Sigmoid colon (tissue), 7 donors: Measurements from ENCODE around the gene KIF4A. TPM values are rescaled to one million over a fixed set of nuclear protein-coding genes. Genes with fewer than 3 reads are reported as not detected.

ENCODE experiments used
- DNase-seq: peaks from one replicate; pipeline ENCODE4 v3.0.0-alpha.2; 2019
- H3K27ac ChIP-seq, 4 donors: fragments of 200-600 bp; sonication (generic); one replicate each; pipeline ENCODE4 v1.5.1; 2016 to 2019; ENCODE audit warnings: mild to moderate bottlenecking in 1 of 4
- H3K27me3 ChIP-seq, 3 donors: fragments of 200-600 bp; sonication (generic); one replicate each; pipeline ENCODE4 v1.5.1; 2019; ENCODE audit warnings: mild to moderate bottlenecking in 1 of 3
- H3K36me3 ChIP-seq, 4 donors: fragments of 200-600 bp; sonication (generic); one replicate each; pipeline ENCODE4 v1.5.1; 2016 to 2019
- H3K4me1 ChIP-seq, 4 donors: fragments of 200-600 bp; sonication (generic); one replicate each; pipeline ENCODE4 v1.5.1; 2017 to 2019
- H3K4me3 ChIP-seq, 4 donors: fragments of 200-600 bp; sonication (generic); one replicate each; pipeline ENCODE4 v1.5.1; 2017 to 2019; ENCODE audit warnings: mild to moderate bottlenecking in 2 of 4, moderate library complexity in 1 of 4
- H3K9me3 ChIP-seq, 4 donors: fragments of 200-600 bp in 3 of 4; sonication (generic) in 3 of 4; one replicate each; pipeline versions ENCODE4 v1.5.1 to v1.6.1; 2013 to 2019
- EP300 ChIP-seq, 4 donors: sonication (generic); formaldehyde crosslinking; IDR thresholded peaks; one replicate each; pipeline ENCODE4 v1.6.1; 2017; ENCODE audit warnings: antibody characterized with exemption in 4 of 4
- POLR2A ChIP-seq, 2 donors: fragments of 450-650 bp; IDR thresholded peaks; one replicate each; pipeline ENCODE4 v1.6.1; 2016; ENCODE audit warnings: antibody characterized with exemption in 2 of 2, mild to moderate bottlenecking in 2 of 2, moderate library complexity in 2 of 2
- POLR2AphosphoS5 ChIP-seq, 4 donors: sonication (generic); formaldehyde crosslinking; IDR thresholded peaks; one replicate each; pipeline ENCODE4 v1.6.1; 2017; ENCODE audit warnings: antibody characterized with exemption in 4 of 4
- WGBS, 2 donors: extraction: QIAGEN DNeasy Blood & Tissue Kit; methylation state at CpG; one replicate each; pipeline ENCODE4 v1.1.7; 2013; 5-methylcytosine and 5-hydroxymethylcytosine counted together
- intact Hi-C: fragments of 100-400 bp; cut with DNase I; formaldehyde crosslinking; loops from one replicate; pipeline ENCODE4 v1.15.1; 2023
- polyA plus RNA-seq, 3 donors: library from polyadenylated mRNA; stranded (reverse); fragments of 200-250 nt; gene quantifications; one replicate each; pipeline ENCODE4 v1.2.3, GENCODE V29; 2013
- total RNA-seq, 4 donors: library from RNA; depleted of rRNA; stranded (reverse); fragments of >200 nt; gene quantifications; one replicate each; pipeline ENCODE4 v1.1.0, GENCODE V29; 2016
- TF ChIP-seq, protein P1 (sequence below), 4 experiments: fragments of 450-650 bp in 3 of 4; fragments of 200-600 bp in 1 of 4; IDR thresholded peaks; one replicate each; pipeline ENCODE4 v1.5.1; 2016 to 2019; ENCODE audit warnings: antibody characterized with exemption in 4 of 4, mild to moderate bottlenecking in 3 of 4, moderate library complexity in 2 of 4
- donor health status: healthy with polysubstance abuse.
- donor health status: Bipolar disorder and iron deficiency.
- donor health status: healthy.

KIF4A gene
- total and polyA plus RNA-seq, 7 donors, result 0.16 to 5.5 (median 0.55) TPM

DNA sequence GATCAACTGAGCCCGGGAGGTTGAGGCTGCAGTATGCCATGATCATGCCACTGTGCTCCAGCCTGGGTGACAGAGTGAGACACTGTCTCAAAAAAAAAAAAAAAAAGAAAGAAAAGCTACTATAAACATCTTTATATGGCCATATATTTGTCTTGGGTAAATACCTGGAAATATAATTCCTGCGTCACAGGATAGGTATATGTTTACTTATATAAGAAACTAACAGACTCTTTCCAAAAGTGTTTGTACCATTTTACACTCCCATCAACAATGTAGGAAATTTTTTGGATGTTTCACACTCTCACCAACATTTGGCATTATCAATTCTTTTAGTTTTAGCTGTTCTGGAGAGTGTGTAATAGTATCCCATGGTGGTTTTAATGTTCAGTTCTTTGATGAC, 42.7 kb upstream of the KIF4A start:
- Histone ChIP-seq H3K4me3 (no peak overlapping the region), H3K9me3 (no peaks in the 10 kb centered on the region), H3K4me1 (no peaks in the 10 kb centered on the region), H3K27me3 (no peaks in the 10 kb centered on the region), H3K27ac (no peak overlapping the region), H3K36me3 (no peaks in the 10 kb centered on the region)
- intact Hi-C loops, result no loop called here
- DNase-seq, result no peak
- 47 to 84% methylated on average over 2 of the region's 2 CpGs for WGBS, 2 donors
- no peak for TF ChIP-seq EP300 (IDR thresholded peaks at IDR 0.05)
- no peak for TF ChIP-seq POLR2A (IDR thresholded peaks at IDR 0.05)
- no peak for TF ChIP-seq POLR2AphosphoS5 (IDR thresholded peaks at IDR 0.05)
- TF ChIP-seq, protein P1, sequence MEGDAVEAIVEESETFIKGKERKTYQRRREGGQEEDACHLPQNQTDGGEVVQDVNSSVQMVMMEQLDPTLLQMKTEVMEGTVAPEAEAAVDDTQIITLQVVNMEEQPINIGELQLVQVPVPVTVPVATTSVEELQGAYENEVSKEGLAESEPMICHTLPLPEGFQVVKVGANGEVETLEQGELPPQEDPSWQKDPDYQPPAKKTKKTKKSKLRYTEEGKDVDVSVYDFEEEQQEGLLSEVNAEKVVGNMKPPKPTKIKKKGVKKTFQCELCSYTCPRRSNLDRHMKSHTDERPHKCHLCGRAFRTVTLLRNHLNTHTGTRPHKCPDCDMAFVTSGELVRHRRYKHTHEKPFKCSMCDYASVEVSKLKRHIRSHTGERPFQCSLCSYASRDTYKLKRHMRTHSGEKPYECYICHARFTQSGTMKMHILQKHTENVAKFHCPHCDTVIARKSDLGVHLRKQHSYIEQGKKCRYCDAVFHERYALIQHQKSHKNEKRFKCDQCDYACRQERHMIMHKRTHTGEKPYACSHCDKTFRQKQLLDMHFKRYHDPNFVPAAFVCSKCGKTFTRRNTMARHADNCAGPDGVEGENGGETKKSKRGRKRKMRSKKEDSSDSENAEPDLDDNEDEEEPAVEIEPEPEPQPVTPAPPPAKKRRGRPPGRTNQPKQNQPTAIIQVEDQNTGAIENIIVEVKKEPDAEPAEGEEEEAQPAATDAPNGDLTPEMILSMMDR (IDR thresholded peaks at IDR 0.05), result no peak

DNA sequence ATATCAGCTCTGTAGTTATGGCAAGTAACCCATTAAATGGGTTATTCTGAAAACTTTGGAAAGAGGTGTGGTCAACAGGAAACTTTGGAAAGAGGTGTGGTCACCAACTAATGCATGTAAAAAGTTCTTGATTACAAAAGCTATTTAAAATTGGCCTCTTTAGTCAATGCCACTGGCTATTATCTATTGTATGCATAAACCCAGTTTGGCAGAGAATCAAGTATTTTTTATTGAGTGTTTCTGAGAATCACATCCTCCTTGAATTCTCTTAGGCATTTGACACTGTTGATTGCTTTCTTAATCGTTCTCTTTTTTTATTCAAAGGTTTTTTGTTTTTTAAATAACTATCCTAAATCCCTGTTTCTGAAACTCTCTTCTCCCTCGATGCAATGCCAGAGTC, 37.4 kb upstream of the KIF4A start:
- WGBS, 2 donors, result 76 to 82% methylated on average over 2 of the region's 2 CpGs
- Histone ChIP-seq H3K27me3 (no peaks in the 10 kb centered on the region), H3K27ac (no peak overlapping the region), H3K36me3 (no peaks in the 10 kb centered on the region), H3K4me1 (no peaks in the 10 kb centered on the region), H3K9me3 (no peaks in the 10 kb centered on the region), H3K4me3 (no peak overlapping the region)
- DNase-seq, result no peak
- intact Hi-C loops, result no loop called here
- TF ChIP-seq POLR2A (IDR thresholded peaks at IDR 0.05) (no peak), POLR2AphosphoS5 (IDR thresholded peaks at IDR 0.05) (no peak), EP300 (IDR thresholded peaks at IDR 0.05) (no peak)
- TF ChIP-seq, protein P1 (IDR thresholded peaks at IDR 0.05), result no peak

DNA sequence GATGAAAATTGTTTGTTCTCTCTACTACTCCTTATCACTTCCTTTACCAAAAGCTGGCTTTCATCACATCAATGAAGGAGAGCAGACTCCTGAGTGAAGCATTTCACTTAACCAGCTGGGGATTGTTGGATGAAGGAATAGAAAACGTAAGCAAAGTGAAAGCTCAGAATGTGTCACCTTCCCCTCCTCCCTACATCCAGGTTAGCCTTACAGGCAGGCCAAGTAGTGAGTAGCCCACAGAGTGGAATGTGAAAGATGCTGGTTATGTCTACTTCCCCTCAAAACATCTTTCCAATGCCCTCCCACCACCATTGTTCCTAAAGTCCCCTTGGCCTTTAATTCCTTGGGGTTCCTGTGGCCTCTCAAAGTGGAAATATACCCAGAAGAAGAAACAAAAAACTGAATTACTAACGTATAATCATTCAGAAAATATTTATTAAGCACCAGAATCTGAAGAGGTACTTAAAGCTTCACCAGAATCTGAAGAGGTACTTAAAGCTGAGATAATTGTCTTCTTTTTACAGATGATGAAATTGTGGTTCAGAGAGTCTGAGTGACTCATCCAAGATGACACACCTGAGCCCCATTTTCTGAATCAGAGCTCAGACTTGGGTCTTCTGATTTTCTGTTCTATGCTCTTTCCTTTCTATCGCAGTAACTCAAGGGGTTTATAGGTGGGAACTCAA, 36.4 kb upstream of the KIF4A start:
- no peaks in the 10 kb centered on the region for H3K36me3 ChIP-seq
- no peaks in the 10 kb centered on the region for H3K4me1 ChIP-seq
- TF ChIP-seq EP300 (IDR thresholded peaks at IDR 0.05), result no peak
- TF ChIP-seq POLR2A (IDR thresholded peaks at IDR 0.05), result no peak
- TF ChIP-seq, protein P1 (IDR thresholded peaks at IDR 0.05), result no peak
- H3K27me3 ChIP-seq, result no peaks in the 10 kb centered on the region
- 85 to 87% methylated on average over 3 of the region's 3 CpGs for WGBS, 2 donors
- DNase-seq, result no peak
- H3K4me3 ChIP-seq, result no peak overlapping the region
- no peaks in the 10 kb centered on the region for H3K9me3 ChIP-seq
- H3K27ac ChIP-seq, result no peak overlapping the region
- intact Hi-C loops, result no loop called here

DNA sequence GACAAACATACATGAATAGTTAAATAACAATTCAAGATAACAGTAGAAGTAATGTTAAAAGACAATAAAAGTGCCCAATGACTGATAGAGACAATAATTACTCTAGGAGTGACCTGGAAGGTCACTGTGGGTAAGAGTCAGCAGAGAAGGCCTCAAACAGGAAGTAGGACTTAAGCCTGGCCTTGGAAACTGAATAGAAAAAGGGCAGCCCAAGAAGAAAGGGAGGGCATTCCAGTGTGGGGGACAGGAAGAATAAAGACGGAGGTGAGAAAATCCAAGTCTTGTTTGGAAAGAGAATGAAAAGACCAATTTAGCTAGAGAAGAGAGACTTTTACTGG, 35.9 kb upstream of the KIF4A start:
- WGBS, 2 donors, result 84 to 93% methylated on average over 1 of the region's 1 CpG
- no peaks in the 10 kb centered on the region for H3K4me1 ChIP-seq
- DNase-seq, result no peak
- intact Hi-C loops, result no loop called here
- H3K27me3 ChIP-seq, result no peaks in the 10 kb centered on the region
- no peaks in the 10 kb centered on the region for H3K9me3 ChIP-seq
- no peak overlapping the region for H3K4me3 ChIP-seq
- no peak for TF ChIP-seq POLR2A (IDR thresholded peaks at IDR 0.05)
- TF ChIP-seq POLR2AphosphoS5 (IDR thresholded peaks at IDR 0.05), result no peak
- TF ChIP-seq, protein P1 (IDR thresholded peaks at IDR 0.05), result no peak
- no peak for TF ChIP-seq EP300 (IDR thresholded peaks at IDR 0.05)
- H3K27ac ChIP-seq, result no peak overlapping the region
- H3K36me3 ChIP-seq, result no peaks in the 10 kb centered on the region

DNA sequence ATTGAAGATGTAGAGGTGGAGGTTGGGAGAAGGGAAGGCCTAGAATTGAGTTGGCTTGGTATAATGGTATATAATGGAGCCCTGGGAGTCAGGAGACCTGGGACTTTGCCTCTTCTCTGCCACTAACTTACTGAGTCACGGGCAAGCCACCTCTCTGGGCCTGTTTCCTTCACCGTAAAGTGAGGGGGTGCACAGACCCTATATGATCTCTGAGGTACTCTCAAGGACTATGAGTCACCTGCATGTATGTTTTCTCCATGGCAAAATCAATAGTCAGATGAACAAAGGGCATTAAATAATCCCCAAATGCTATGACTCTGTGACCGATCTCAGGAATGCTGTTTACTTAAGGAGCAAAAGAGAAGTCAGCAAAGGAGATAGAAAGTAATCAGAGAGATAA, 35.0 kb upstream of the KIF4A start:
- Histone ChIP-seq H3K27me3 (no peaks in the 10 kb centered on the region), H3K9me3 (no peaks in the 10 kb centered on the region), H3K27ac (no peak overlapping the region), H3K4me1 (no peaks in the 10 kb centered on the region), H3K36me3 (no peaks in the 10 kb centered on the region), H3K4me3 (no peak overlapping the region)
- intact Hi-C loops, result no loop called here
- no peak for DNase-seq
- WGBS, 2 donors, result 91 to 92% methylated on average over 3 of the region's 3 CpGs
- TF ChIP-seq, protein P1 (IDR thresholded peaks at IDR 0.05), result no peak
- TF ChIP-seq POLR2AphosphoS5 (IDR thresholded peaks at IDR 0.05) (no peak), POLR2A (IDR thresholded peaks at IDR 0.05) (no peak)
